Measurements from ENCODE around the gene SGSM2.

The SGSM2 gene

GRCh38 chr17:2427215-2427614, 89.9 kb downstream of the SGSM2 start:
- no peak for DNase-seq

GRCh38 chr17:2427910-2428309, 90.6 kb downstream of the SGSM2 start:
- DNase-seq, result no peak
